K562 (cell line): ENCODE measurements around the gene KIAA0319L. TPM values are rescaled to one million over a fixed set of nuclear protein-coding genes. Genes with fewer than 3 reads are reported as not detected.

Source experiments
- GABPB1 ChIP-seq: sonication (generic); formaldehyde crosslinking; IDR thresholded peaks from 2 replicates; pipeline ENCODE4 v1.8.0; 2022; ENCODE audit warnings: mild to moderate bottlenecking, missing genetic modification reagents
- NCOR1 ChIP-seq: fragments of 450-650 bp; IDR thresholded peaks from 2 replicates; pipeline ENCODE4 v1.6.1; 2016; ENCODE audit warnings: mild to moderate bottlenecking, moderate library complexity
- PHF21A ChIP-seq: fragments of 450-650 bp; IDR thresholded peaks from 2 replicates; pipeline ENCODE4 v1.6.1; 2017; ENCODE audit warnings: low read depth, borderline replicate concordance
- ZNF586 ChIP-seq: fragments of 450-650 bp; formaldehyde crosslinking; conservative IDR thresholded peaks from 2 replicates; pipeline ENCODE4 v1.4.0; 2020; ENCODE audit warnings: mild to moderate bottlenecking, moderate library complexity
- polyA plus RNA-seq, 8 experiments: library from polyadenylated mRNA; depleted of rRNA in 4 of 8; stranded (reverse) in 5 of 8; unstranded in 3 of 8; fragments of >200 nt; fragmentation: Nextera tagmentation in 2 of 8; fragmentation: Illumina TruSeq in 1 of 8; extraction: Ambion mirVana in 2 of 8; extraction: Trizol in 1 of 8; gene quantifications; 2 replicates each; pipeline versions ENCODE4 v1.2.1 to v1.2.3, GENCODE V29; 2011 to 2014; ENCODE audit warnings: inconsistent platforms in 1 of 8, missing spikeins in 1 of 8
- total RNA-seq, 7 experiments: library from RNA; depleted of rRNA in 6 of 7; stranded (reverse); fragments of >200 nt in 6 of 7; fragmentation: Illumina TruSeq in 2 of 7; extraction: Trizol in 2 of 7; gene quantifications; 2 replicates each; pipeline versions ENCODE4 v1.2.1 to v1.2.3, GENCODE V29; 2011 to 2021; ENCODE audit warnings: low replicate concordance in 1 of 7
- TF ChIP-seq, protein P1 (sequence below): fragments of 200-600 bp; sonication (generic); IDR thresholded peaks from one replicate; pipeline ENCODE4 v1.6.1; 2012; ENCODE audit warnings: mild to moderate bottlenecking, low read depth, low read length, inconsistent platforms
- TF ChIP-seq, protein P2 (sequence below), 2 experiments: fragments of 450-650 bp in 1 of 2; sonication (generic) in 1 of 2; formaldehyde crosslinking in 1 of 2; IDR thresholded peaks; 2 replicates each; pipeline versions ENCODE4 v1.7.1 to v1.9.0; 2016 to 2022; ENCODE audit warnings: inconsistent platforms in 1 of 2, mild to moderate bottlenecking in 1 of 2, missing genetic modification reagents in 1 of 2

The KIAA0319L gene
- total and polyA plus RNA-seq, 9 of the 15 experiments (the other 6 are each of a cell fraction or from before 2014, with no cell fraction given), result 2.4 to 51.7 (median 27.4) TPM

DNA sequence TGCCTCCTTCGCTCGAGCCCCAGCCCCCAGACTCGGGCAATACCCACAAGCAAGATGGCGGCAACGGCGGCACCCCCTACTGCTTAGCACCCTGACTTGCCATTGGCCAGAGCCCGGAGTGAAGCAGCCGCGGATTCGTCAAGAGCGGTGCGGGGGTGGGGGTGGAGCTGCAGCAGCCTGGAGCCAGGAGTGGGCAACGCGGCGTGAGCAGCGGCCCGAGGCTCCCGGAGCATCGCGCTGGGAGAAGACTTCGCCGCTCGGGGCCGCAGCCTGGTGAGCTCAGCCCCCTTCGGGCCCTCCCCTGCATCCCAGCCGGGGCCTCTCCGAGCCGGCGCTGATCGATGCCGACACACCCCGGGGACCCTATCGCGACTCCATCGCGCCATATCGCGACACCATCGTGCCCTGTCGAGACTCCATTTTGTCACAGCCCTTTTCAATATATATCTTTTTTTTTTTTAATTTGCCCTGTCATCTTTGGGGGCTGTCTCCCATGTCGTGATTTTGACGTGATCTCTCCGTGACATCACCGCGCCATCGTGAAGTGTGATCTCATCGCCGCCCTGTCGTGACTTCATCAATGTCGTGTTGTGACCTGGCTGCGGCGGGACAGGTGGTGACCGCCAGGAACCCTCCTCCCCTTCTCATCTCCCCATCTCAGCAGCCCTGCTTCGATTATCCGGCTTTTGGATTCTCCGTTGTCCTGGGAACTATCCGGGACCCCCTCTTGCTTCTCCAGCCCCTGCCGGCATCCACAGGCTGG lies 589 bp upstream of the KIAA0319L start, which contains the start of gene NCDN (continued):
- TF ChIP-seq, protein P1, sequence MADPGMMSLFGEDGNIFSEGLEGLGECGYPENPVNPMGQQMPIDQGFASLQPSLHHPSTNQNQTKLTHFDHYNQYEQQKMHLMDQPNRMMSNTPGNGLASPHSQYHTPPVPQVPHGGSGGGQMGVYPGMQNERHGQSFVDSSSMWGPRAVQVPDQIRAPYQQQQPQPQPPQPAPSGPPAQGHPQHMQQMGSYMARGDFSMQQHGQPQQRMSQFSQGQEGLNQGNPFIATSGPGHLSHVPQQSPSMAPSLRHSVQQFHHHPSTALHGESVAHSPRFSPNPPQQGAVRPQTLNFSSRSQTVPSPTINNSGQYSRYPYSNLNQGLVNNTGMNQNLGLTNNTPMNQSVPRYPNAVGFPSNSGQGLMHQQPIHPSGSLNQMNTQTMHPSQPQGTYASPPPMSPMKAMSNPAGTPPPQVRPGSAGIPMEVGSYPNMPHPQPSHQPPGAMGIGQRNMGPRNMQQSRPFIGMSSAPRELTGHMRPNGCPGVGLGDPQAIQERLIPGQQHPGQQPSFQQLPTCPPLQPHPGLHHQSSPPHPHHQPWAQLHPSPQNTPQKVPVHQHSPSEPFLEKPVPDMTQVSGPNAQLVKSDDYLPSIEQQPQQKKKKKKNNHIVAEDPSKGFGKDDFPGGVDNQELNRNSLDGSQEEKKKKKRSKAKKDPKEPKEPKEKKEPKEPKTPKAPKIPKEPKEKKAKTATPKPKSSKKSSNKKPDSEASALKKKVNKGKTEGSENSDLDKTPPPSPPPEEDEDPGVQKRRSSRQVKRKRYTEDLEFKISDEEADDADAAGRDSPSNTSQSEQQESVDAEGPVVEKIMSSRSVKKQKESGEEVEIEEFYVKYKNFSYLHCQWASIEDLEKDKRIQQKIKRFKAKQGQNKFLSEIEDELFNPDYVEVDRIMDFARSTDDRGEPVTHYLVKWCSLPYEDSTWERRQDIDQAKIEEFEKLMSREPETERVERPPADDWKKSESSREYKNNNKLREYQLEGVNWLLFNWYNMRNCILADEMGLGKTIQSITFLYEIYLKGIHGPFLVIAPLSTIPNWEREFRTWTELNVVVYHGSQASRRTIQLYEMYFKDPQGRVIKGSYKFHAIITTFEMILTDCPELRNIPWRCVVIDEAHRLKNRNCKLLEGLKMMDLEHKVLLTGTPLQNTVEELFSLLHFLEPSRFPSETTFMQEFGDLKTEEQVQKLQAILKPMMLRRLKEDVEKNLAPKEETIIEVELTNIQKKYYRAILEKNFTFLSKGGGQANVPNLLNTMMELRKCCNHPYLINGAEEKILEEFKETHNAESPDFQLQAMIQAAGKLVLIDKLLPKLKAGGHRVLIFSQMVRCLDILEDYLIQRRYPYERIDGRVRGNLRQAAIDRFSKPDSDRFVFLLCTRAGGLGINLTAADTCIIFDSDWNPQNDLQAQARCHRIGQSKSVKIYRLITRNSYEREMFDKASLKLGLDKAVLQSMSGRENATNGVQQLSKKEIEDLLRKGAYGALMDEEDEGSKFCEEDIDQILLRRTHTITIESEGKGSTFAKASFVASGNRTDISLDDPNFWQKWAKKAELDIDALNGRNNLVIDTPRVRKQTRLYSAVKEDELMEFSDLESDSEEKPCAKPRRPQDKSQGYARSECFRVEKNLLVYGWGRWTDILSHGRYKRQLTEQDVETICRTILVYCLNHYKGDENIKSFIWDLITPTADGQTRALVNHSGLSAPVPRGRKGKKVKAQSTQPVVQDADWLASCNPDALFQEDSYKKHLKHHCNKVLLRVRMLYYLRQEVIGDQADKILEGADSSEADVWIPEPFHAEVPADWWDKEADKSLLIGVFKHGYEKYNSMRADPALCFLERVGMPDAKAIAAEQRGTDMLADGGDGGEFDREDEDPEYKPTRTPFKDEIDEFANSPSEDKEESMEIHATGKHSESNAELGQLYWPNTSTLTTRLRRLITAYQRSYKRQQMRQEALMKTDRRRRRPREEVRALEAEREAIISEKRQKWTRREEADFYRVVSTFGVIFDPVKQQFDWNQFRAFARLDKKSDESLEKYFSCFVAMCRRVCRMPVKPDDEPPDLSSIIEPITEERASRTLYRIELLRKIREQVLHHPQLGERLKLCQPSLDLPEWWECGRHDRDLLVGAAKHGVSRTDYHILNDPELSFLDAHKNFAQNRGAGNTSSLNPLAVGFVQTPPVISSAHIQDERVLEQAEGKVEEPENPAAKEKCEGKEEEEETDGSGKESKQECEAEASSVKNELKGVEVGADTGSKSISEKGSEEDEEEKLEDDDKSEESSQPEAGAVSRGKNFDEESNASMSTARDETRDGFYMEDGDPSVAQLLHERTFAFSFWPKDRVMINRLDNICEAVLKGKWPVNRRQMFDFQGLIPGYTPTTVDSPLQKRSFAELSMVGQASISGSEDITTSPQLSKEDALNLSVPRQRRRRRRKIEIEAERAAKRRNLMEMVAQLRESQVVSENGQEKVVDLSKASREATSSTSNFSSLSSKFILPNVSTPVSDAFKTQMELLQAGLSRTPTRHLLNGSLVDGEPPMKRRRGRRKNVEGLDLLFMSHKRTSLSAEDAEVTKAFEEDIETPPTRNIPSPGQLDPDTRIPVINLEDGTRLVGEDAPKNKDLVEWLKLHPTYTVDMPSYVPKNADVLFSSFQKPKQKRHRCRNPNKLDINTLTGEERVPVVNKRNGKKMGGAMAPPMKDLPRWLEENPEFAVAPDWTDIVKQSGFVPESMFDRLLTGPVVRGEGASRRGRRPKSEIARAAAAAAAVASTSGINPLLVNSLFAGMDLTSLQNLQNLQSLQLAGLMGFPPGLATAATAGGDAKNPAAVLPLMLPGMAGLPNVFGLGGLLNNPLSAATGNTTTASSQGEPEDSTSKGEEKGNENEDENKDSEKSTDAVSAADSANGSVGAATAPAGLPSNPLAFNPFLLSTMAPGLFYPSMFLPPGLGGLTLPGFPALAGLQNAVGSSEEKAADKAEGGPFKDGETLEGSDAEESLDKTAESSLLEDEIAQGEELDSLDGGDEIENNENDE, result no peak
- TF ChIP-seq ZNF586 (CRISPR knock-in tag) (no peak), PHF21A (no peak), NCOR1 (no peak), GABPB1 (CRISPR knock-in tag) (peak; percentile 92)
- TF ChIP-seq, protein P2, sequence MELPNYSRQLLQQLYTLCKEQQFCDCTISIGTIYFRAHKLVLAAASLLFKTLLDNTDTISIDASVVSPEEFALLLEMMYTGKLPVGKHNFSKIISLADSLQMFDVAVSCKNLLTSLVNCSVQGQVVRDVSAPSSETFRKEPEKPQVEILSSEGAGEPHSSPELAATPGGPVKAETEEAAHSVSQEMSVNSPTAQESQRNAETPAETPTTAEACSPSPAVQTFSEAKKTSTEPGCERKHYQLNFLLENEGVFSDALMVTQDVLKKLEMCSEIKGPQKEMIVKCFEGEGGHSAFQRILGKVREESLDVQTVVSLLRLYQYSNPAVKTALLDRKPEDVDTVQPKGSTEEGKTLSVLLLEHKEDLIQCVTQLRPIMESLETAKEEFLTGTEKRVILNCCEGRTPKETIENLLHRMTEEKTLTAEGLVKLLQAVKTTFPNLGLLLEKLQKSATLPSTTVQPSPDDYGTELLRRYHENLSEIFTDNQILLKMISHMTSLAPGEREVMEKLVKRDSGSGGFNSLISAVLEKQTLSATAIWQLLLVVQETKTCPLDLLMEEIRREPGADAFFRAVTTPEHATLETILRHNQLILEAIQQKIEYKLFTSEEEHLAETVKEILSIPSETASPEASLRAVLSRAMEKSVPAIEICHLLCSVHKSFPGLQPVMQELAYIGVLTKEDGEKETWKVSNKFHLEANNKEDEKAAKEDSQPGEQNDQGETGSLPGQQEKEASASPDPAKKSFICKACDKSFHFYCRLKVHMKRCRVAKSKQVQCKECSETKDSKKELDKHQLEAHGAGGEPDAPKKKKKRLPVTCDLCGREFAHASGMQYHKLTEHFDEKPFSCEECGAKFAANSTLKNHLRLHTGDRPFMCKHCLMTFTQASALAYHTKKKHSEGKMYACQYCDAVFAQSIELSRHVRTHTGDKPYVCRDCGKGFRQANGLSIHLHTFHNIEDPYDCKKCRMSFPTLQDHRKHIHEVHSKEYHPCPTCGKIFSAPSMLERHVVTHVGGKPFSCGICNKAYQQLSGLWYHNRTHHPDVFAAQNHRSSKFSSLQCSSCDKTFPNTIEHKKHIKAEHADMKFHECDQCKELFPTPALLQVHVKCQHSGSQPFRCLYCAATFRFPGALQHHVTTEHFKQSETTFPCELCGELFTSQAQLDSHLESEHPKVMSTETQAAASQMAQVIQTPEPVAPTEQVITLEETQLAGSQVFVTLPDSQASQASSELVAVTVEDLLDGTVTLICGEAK (IDR thresholded peaks at IDR 0.05), result no peak; the same call in none of the 2 replicates
- TF ChIP-seq, protein P2 (CRISPR knock-in tag; IDR thresholded peaks at IDR 0.05), result no peak
